ENCODE measurements around the gene SSTR5.

SSTR5 gene

DNA sequence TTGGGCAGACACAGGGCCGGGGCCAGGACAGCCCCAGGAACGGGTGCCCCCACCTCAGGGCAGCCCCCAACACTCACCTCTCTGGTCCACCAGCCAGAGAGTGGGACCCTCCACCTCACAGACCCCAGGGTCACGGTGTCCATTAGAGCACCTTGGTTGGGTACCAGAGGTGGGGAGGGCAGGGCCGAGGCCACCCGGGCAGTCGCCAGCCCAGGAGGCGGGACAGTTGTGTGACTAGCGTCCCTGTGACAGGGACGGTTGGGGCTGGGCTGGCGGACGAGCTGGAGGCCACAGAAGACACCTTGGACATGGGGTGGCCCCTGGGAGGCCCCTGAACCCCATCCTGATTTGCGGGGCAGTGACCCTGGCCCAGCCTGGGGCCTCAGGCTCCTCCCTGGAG, 35.2 kb downstream of the SSTR5 start:
- DNase-seq = no peak

DNA sequence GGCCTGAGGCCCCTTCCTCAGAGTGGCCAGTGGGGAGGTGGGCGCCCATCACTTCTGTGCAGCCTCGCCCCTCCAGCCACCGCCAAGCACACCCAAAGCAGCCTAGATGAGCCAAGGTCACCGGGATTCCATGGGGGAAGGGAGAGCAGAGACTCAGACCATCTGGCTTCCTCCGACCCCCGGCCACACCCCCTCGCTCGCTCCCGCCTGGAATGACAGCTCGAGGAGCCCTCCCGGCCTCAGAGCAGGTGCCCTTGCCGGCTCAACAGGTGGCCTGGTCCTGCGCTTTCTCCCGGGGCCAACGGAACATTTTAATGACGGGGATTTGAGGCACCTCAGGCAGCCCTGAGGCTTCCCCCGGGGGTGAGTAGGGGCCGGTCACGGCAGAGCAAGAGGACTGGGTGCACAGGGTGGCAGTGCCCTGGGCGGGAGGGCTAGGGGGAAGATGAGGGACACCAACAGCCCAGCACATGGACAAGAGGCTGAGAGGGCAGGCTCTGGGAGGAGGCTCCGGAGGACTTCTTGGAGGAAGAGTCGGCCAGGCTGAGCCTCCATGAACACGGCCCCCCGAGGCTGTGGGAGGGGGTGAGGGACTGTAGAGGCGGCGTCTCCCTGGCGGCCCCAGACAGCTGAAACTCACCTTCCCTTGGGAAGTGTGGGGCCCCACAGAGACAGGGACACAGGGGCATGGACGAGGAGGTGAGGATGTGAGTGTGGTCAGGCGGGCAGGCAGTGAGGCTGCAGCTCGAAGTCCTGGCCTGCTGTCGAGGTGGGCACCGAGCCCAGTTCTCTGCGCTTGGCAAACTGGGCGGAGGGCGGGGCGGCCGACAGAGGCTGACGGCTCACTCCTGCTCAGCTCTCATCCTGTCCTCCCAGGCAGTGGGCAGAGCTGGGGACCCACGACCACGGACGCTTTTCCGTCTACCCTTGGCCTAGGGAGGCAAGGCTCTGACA, 36.0 kb downstream of the SSTR5 start:
- no peak for DNase-seq

DNA sequence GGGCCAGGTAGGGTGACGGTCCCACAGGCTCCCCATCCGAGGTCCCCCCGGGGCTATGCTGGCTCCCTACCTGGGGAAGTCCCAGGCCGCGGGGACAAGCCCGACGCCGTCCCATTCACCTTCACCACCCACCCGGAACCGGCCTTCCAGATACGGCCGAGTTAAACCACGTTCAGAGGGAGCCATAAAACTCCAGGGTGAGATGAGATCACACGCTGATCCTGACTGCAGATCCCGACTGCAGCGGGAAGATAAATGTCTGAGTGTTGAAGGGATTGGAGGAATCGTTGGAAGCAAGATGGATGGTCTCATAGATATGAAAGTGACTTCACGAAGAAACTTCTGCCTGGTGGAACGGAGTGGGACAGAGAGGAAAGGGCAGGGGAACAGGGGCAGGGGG, 37.1 kb downstream of the SSTR5 start:
- DNase-seq = no peak

DNA sequence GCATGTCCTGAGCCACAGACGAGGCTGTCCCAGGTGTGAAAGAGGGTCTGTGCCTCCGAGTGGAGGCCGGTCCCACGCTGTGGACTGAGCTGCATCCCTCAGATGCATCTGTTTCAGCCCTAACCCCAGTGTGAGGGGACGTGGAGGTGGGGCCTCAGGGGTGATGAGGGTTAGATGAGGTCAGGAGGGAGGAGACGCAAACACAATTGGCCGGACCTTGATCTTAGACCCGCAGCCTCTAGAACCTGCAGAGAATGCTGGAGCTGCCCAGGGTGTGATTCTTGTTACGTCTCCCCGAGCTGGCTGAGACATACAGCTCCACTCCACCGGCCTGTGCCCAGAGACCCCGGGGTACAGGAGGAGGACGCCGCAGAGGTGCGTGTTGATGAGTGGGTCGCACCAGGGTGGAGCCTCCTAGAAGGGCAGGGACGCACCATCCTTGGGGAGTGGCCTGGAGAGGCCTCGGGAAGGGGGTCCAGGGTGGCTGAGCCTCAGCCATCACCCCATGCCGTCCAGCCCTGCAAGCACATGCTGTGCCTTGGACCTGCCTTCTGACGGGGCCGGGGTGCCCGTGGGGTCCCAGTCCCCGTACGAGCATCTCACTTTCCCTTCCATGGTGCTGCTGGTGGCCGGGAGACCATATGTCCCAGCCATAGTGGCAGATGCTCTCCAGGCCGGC, 40.1 kb downstream of the SSTR5 start:
- DNase-seq = no peak

DNA sequence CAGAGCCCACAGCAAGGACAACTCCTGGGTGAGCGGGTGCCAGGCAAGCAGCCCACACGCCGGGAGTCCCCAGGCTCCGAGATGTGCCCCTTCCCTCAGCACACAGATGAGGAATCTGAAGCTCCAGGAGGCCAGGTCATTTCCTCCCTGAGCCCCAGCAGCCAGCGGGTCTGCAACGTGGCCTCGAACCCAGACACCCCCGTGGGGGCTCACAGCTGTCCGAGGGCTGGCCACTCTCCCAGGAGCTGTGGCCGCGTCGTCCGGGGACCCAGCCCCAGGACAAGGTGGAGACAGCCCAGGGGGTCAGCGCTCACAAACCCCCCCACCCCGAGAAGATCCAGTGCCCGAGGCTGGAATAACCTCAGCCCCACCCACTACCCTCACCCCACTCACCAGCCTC, 40.9 kb downstream of the SSTR5 start:
- DNase-seq = no peak

DNA sequence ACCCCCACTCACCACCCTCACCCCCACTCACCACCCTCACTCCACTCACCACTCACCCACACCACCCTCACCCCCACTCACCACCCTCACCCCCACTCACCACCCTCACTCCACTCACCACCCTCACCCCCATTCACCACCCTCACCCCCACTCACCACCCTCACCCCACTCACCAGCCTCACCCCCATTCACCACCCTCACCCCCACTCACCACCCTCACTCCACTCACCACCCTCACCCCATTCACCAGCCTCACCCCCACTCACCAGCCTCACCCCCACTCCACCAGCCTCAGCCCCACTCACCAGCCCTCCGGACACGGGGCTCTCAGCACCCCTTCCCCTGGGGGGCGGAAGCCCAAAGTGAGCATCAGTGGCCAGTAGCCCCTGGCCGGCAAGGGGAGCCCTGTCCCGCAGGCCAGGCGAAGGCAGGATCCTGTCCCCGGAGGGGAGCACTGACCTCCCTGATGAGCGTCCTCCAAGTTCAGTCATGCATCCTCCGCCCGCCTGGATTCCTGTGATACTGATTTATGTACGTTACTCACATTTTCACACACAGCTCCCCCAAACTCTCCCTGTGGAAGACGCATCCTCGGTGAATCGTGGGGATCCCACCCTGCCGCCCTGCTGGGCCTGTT, 41.5 kb downstream of the SSTR5 start:
- no peak for DNase-seq

DNA sequence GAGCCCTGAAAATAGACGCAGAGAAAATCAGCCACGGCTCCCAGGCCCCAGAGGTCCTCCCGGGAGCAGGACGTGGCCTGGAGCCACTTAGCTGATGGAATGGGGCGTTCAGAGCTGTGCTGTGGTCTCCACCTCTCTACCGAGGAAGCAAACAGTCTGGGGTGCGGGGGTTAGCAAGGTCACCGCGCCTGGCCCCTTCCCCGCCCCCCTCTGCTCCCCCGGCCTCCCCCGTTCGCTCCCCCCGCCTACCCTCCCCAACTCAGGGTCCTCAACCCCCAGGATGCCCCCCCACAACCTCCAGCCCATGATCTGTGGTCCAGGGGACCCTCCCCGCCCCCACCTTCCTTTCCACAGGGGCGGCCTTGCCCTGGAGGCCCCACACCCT, 44.1 kb downstream of the SSTR5 start:
- DNase-seq = no peak

DNA sequence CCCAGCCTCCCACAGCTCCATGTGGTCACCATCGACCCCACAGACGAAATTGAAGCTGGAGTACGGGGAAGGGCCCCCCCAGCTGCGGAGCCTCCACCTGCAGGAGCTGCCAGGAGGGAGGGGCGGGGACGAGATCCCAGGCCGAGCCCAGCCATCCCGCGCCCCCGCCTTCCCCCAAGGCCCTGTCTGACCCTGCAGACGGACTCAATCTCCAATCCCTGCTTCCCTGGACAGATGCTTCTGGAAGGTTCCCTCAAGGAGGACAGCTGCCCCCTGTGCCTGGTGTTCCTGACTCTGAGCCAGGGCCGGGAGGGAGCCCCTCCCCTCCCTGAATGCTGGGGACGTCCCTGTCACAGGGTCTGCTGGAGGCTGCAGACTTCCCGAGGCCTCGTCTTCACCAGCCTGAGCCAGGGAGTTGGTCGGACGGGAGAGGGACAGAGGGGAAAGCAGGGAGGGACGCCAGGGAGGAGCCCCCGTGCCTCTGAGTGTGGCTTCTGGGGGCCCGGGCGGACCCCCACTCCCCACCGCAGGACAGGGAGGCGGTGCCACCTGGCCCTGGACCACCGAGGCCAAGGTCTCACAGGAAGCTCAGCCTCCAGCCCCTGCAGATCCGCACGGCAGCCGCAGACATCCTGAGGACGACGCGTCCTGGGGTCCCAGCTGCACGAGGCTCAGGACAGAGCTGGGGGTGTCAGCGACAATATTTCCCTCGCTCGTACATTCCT, 44.8 kb downstream of the SSTR5 start:
- DNase-seq = no peak

DNA sequence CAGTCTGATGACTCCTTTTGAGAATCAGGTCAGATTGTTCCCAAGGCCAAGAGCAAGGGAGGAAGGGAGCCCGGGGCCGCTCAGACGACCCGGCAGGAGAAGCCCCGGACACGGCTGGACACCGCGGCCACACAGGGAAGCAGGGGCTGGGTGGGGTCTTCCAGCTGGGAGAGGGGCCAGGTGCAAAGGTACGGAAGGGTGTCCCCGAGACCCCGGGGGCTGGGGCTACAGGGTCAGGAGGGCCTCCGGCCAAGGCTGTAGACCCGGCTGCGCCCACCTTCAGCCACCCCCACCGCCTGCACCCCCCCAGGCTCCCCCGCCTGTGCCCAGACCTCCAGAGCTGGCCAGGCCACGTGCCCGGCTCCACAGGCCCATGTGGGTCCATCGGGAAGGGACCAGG, 45.4 kb downstream of the SSTR5 start:
- no peak for DNase-seq

DNA sequence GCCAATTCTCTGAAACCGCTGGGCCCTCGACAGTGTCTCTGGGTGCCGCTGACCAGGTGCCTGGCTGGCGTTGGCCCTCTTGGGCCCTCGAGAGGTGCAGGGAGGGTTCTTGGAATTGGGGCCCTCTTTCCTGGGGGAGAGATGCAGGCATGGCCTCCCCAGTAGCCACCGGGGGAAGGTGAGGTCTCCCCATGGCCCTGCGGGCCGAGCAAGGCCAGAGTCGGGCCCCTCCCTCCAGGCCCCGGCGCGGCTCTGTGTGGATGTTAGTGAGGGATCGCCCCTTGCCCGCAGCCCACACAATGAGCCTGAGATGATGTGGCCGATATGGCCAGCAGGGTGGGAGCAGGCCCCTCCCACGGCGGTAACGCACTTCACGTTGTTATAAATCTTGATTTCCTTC, 46.6 kb downstream of the SSTR5 start:
- DNase-seq = no peak

DNA sequence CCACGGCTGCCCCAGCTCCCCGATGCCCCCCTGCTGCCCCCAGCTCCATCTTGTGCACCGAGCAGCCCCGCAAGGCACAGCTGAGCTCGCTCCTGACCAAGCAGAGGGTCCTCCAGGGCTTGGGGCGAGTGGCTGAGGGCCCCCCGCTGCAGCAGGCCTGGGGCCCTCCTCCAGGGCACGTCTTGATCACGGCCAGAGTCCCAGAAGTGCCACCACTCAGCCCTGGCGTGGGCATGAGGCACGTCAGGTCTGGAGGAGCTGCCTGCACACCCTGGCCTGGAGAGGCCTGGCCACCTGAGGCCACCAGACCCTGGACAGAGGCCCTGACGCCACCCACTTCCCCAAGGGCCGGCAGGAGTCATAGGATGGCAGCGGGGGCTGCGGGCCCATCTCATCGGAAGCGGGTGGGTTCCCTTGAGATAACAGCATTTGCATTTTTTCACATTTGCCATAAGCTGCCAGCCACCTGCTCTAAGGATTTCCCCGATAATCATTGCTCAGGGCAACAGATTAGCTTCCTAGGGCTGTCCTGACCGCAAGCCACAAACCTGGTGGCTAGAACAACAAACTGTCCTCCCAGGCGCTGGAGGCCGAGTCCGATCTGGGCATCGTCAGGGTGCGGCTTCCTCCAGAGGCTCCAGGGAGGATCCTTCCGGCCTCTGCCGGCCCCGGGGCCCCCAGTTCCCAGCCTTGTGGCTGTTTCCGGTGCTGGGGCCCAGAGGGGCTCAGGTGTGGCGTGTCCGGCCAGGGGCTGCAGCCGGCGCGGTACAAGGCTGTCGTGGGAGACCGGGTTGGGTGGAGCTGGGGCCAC, 47.4 kb downstream of the SSTR5 start:
- no peak for DNase-seq

DNA sequence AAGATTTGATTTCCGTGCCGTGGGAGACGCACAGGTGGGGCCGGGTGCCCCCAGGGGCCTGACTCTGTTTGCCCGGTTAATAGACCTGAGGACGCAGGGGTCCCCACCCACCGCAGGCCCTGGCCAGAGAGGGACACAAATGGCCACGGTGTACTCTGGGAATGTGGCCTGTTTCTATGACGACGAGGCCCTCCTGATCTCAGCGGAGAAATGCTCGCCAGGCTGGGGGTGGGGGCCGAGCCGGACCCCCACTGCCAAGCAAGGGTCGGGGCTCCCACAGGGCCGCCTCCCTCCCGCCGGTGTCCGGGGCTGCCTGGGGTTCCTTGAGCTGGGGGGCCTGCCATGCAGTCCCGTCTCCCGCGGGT, 48.0 kb downstream of the SSTR5 start:
- DNase-seq = no peak

DNA sequence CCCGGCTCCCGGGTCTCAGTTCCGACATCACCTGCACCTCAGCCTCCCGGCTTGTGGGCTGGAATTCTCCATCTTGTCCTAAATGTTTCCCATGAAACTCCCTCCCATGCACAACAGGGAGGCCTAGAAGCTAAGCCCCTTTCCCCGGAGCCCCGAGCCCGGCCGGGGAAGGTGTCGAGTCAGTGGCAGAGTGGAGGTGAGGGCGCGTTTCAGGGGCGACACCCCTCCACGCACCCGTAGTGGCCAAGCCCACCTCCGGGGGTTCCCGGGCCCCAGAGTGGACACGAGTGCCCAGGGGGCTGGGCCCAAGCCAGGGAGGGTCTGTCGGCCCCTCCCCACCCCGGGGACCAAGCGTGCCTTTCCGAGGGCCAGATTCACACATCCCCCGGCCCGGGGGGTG, 48.5 kb downstream of the SSTR5 start:
- no peak for DNase-seq

DNA sequence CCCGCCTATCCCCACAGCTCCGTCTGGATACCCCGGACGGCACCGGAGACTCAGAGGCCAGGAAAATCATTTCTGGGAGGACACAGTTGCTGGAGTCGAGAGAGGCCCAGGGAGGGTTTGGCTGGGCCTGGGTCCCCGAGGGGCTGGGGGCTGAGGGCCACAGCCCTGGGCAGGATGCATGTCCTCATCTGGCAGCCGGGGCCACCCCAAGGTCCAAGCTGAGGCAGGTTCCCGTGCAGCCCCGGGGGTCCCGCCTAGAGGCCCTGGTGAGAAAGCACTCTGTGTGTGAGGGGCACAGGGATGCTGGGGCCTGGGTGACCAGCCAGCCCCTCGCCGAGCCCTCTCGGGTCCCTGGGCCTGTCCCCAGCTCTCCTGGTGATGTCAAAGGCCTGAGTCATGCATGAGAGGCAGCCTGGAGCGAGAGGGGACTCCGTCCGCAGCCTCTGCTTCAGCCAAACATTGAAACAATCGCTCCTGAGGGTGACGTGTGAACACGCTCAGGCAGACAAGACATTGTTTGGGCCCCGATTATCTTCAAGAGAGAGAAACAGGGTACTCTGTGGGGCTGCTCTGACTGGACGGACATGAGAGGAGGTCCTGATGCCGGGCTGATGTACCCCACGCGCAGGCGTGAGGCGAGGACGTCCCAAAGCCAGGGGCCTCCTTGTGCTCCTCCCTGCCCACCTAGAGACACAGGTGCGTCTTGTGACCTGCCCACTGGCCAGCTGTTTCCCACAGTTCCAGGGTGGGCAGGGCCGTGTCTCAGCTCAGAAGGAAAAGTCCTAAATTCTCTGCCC, 49.3 kb downstream of the SSTR5 start:
- no peak for DNase-seq

DNA sequence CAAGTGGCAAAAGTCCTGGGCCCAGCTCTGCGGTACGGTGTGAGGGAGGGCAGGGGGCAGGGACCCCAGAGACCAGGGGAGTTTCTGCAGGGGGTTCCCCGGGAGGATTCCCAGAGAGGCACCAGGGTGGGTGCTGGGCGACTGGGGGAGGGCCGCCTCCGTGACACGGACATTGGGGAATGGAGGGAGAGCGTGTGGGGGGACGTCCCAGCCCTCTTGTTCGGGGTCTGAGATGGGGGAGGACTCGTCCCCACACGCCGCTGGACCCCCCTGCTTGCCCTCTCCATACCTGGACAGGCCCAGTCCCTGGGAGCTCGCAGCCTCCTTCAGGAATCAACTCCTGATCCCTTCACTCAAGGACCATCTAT, 49.8 kb downstream of the SSTR5 start:
- DNase-seq = no peak

DNA sequence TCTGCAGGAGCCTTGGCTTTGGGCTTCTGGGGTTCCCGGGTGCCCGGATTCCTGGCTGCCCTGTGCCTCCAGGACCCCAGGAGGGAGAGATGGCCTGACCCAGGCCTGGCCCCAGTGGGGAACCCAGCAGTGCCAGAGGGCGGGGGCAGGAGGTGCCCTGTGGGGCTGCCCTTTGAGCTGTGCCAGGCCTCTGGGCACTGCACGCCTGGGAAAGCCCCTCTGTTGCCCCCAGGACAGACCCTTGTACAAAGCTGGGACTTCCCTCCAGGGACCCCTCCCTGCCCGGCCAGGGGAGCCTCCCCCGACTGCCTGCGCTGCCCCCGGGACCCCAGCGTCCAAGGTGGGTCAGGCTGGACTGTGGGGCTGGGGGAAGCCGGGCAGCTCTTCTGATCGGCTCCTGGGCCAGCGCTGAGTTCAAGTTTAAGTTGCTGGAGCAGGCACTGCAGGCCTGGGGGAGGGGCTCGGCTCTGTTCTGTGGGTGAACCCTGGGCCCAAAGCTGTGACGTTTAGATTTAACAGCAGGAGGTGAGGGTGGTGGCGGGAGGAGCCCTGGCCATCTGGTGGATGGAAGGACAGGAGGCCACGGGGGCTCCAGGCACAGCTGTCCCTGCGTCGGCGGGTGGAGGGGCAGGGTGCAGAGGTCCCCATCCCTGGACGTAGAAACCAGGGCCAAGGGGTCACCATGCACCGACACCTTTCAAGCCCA, 51.1 kb downstream of the SSTR5 start:
- no peak for DNase-seq

DNA sequence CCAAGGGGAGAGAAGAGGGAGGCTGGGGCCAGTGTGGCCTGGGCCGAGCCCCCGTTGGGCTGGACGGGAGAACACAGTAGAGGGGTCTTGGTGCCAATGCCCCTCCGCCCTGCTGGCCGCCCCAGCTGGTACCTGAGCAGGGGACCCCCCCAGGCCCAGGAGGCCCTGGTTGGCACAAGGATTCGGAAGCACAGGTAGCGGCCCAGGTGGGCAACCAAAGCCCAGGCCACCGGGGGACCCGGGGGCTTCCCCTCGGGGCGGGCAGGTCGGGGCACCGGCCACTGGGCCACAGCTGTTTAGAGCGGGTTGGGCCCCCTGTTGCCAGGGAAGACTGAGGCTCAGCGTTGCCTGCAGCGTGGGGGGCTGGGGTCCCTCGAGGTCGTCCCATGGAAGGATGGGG, 51.7 kb downstream of the SSTR5 start:
- DNase-seq = no peak

DNA sequence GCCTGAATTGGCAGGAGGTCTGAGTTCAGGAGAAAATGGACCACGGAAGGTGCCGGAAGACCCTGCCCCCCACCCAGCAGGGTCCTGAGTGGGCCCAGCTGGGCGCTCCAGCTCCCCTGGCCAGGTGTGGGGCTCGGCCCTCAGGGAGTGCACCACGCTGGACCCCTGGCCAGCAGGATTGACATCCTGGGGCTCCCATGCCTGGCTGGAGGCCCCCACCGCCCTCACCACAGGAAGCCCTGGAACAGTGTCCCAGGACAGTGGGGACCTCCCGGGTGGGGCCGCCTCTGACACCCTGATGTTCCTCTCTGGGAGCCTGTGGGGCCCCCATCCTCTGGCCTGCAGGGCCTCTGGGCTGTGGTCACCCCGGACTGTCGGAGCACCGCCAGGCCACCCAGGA, 52.2 kb downstream of the SSTR5 start:
- no peak for DNase-seq

DNA sequence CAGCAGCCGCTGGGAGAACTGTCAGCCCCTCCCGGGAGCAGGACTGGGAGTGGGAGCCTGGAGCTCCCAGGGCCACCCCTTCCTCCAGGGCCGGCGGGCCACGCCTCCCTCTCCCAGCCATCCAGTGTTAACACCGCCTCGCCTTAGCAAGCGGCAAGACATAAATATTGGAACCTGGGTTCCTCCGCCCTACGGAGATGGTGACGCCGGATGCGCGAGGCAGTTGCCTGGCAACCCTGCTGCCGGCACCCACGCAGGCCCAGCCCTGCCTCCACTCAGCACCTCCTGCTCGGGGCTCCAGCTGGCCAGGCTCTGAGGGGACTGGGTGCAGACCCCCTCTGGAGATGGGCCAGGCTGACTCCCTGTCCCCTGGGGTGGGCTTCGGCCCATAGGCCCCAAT, 52.9 kb downstream of the SSTR5 start:
- no peak for DNase-seq

DNA sequence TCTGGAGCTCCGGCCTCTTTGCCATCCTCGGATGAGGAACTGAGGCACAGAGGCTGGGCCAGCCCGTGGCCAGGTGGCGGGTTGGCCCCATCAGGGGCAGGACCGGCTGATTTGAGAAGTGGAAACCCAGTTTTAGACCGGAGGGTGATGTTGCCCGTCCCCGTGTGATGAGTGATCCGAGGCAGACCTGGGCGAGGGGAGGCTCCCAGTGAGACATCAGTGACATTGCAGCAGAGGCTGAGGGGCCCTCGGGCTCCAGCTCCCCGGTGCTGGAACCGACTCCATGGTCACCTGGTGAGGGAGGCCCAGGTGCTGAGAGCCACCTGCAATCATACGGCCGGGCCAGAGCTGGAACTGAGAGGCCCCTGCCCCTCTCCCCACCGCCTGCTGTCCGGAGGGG, 53.5 kb downstream of the SSTR5 start:
- no peak for DNase-seq

DNA sequence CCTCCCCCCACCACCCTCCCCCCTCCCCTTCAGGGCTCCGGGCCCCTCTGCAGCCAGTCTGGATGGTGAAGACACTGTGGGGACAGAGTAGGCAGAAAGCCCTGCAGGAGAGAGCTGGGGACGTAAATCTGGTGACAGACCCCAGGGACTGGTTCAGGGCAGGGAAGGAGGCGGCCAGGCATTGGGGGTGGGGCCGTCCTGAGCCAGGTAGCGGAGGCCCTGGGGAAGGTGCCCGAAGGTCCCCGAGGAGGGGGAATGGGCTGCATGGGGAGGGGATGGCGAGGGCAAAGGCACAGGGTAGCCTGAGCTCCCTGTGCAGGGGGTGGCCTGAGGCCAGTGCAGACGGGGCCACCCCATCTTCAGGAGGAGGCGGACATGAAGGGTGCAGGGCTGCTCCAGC, 54.0 kb downstream of the SSTR5 start:
- no peak for DNase-seq

Data from islet precursor cell (in vitro differentiated cells).